HCT116 (cell line): ENCODE results near the gene ACER1. TPM values are rescaled to one million over a fixed set of nuclear protein-coding genes. Genes with fewer than 3 reads are reported as not detected.

Source experiments
- ATAC-seq: fragments of 200-7000 bp; cut with Tn5 transposase; 2 replicates; pipeline ENCODE4 v1.9.1; 2020; ENCODE audit warnings: mild to moderate bottlenecking, moderate library complexity
- BruUV-seq: library from RNA; stranded (reverse); fragments of 400-500 nt; replicated peaks from 2 replicates; lab custom pipeline; 2021; lab: Mats Ljungman, UMichigan
- CTCF ChIA-PET: fragments of 300-600 bp; sonication (Branson Sonifier 250); formaldehyde crosslinking; loops from one replicate; lab custom pipeline; 2021; ENCODE audit warnings: antibody characterized with exemption; lab: Charles Lee
- POLR2A ChIA-PET: fragments of 300-600, 350-600 bp; sonication (Branson Sonifier 250); formaldehyde crosslinking; loops from one replicate; lab custom pipeline; 2021; ENCODE audit warnings: antibody characterized with exemption; lab: Charles Lee
- RAD21 ChIA-PET, 2 experiments: fragments of 300-600 bp; sonication (Branson Sonifier 250); formaldehyde crosslinking; loops; one replicate each; lab custom pipeline; 2023; ENCODE audit warnings: low total read pairs in 2 of 2; ENCODE audit not compliant: uncharacterized antibody in 2 of 2, unreplicated experiment in 2 of 2, low non-redundant PET in 1 of 2; lab: Charles Lee
- DNase-seq: peaks from one replicate; pipeline ENCODE4 v3.0.0-alpha.2; 2010; ENCODE audit warnings: low read depth, low spot score
- H2AFZ ChIP-seq: fragments of 200-600 bp; shearing (Covaris generic), sonication (generic); 2 replicates; pipeline ENCODE4 v1.6.1; 2017; ENCODE audit warnings: low read depth, mixed run types, mixed read lengths, antibody characterized with exemption, low read length; ENCODE audit not compliant: poor library complexity, severe bottlenecking
- H3K27ac ChIP-seq: 2 replicates; pipeline ENCODE4 v1.5.1; 2012; ENCODE audit warnings: low read depth, low read length
- H3K27me3 ChIP-seq: fragments of 200-600 bp; sonication (generic); 2 replicates; pipeline ENCODE4 v1.6.1; 2016; ENCODE audit warnings: mixed run types, low read length, mixed read lengths; ENCODE audit not compliant: insufficient read depth
- H3K36me3 ChIP-seq, 2 experiments: fragments of 200-500 bp in 1 of 2; fragments of 200-600 bp in 1 of 2; sonication (Bioruptor generic) in 1 of 2; sonication (generic) in 1 of 2; 2 replicates each; pipeline versions ENCODE4 v1.5.1 to v1.6.1; 2014 to 2016; ENCODE audit warnings: low read length in 2 of 2, inconsistent platforms in 1 of 2, mixed read lengths in 1 of 2, mixed run types in 1 of 2; ENCODE audit not compliant: insufficient read depth in 2 of 2, control insufficient read depth in 1 of 2
- H3K4me1 ChIP-seq, 2 experiments: fragments of 200-600 bp in 1 of 2; sonication (generic) in 1 of 2; 2 replicates each; pipeline versions ENCODE4 v1.5.1 to v1.6.1; 2012 to 2017; ENCODE audit warnings: low read length in 2 of 2, inconsistent platforms in 1 of 2, mild to moderate bottlenecking in 1 of 2, mixed read lengths in 1 of 2, mixed run types in 1 of 2, moderate library complexity in 1 of 2; ENCODE audit not compliant: insufficient read depth in 2 of 2, control insufficient read depth in 1 of 2
- H3K4me2 ChIP-seq: fragments of 200-600 bp; sonication (generic); 2 replicates; pipeline ENCODE4 v1.6.1; 2017; ENCODE audit warnings: mixed run types, low read length, mixed read lengths
- H3K4me3 ChIP-seq, 2 experiments: fragments of 200-600 bp in 1 of 2; sonication (generic) in 1 of 2; replicated peaks in 1 of 2; 2 replicates each; pipeline ENCODE4 v1.5.1; 2011 to 2016; ENCODE audit warnings: low read length in 2 of 2, control low read depth in 1 of 2, low read depth in 1 of 2, mild to moderate bottlenecking in 1 of 2, mixed read lengths in 1 of 2, mixed run types in 1 of 2
- H3K79me2 ChIP-seq: fragments of 200-600 bp; sonication (generic); 2 replicates; pipeline ENCODE4 v1.6.1; 2017; ENCODE audit warnings: mild to moderate bottlenecking, mixed run types, low read length, moderate library complexity, mixed read lengths; ENCODE audit not compliant: insufficient read depth
- H3K9ac ChIP-seq: fragments of 200-600 bp; sonication (generic); 2 replicates; pipeline ENCODE4 v1.6.1; 2016; ENCODE audit warnings: low read length, mixed read lengths
- H3K9me2 ChIP-seq: fragments of 200-600 bp; sonication (generic), shearing (Covaris generic); 2 replicates; pipeline ENCODE4 v1.6.1; 2017; ENCODE audit warnings: mixed run types, mild to moderate bottlenecking, moderate library complexity; ENCODE audit not compliant: insufficient read depth
- H3K9me3 ChIP-seq, 2 experiments: fragments of 200-500 bp in 1 of 2; fragments of 200-600 bp in 1 of 2; sonication (Bioruptor generic) in 1 of 2; sonication (generic) in 1 of 2; 2 replicates each; pipeline ENCODE4 v1.6.1; 2014 to 2017; ENCODE audit warnings: low read length in 2 of 2, mixed read lengths in 2 of 2, inconsistent platforms in 1 of 2, low read depth in 1 of 2, mild to moderate bottlenecking in 1 of 2, mixed run types in 1 of 2, moderate library complexity in 1 of 2; ENCODE audit not compliant: control insufficient read depth in 1 of 2, insufficient read depth in 1 of 2
- H4K20me1 ChIP-seq: fragments of 200-600 bp; sonication (generic), shearing (Covaris generic); 2 replicates; pipeline ENCODE4 v1.6.1; 2017; ENCODE audit warnings: mixed run types, mild to moderate bottlenecking, moderate library complexity; ENCODE audit not compliant: insufficient read depth
- ATF3 ChIP-seq: IDR thresholded peaks from 2 replicates; pipeline ENCODE4 v1.6.1; 2012
- CEBPB ChIP-seq: IDR thresholded peaks from 2 replicates; pipeline ENCODE4 v1.6.1; 2012; ENCODE audit warnings: low read depth
- CTCF ChIP-seq, 3 experiments: fragments of 200-600 bp in 1 of 3; sonication (generic) in 1 of 3; IDR thresholded peaks in 2 of 3; conservative IDR thresholded peaks in 1 of 3; 2 replicates each; pipeline ENCODE4 v1.5.1; 2012 to 2017; ENCODE audit warnings: low read depth in 2 of 3, low read length in 2 of 3, antibody characterized with exemption in 1 of 3, borderline replicate concordance in 1 of 3, control low read depth in 1 of 3, mild to moderate bottlenecking in 1 of 3, mixed read lengths in 1 of 3, mixed run types in 1 of 3, moderate library complexity in 1 of 3; ENCODE audit not compliant: insufficient read depth in 1 of 3
- ELF1 ChIP-seq: IDR thresholded peaks from 2 replicates; pipeline ENCODE4 v1.6.1; 2012; ENCODE audit warnings: low read depth, borderline replicate concordance
- FOSL1 ChIP-seq: IDR thresholded peaks from 2 replicates; pipeline ENCODE4 v1.6.1; 2012; ENCODE audit warnings: low read depth
- RAD21 ChIP-seq: IDR thresholded peaks from 2 replicates; pipeline ENCODE4 v1.6.1; 2012; ENCODE audit warnings: low read depth, mild to moderate bottlenecking
- REST ChIP-seq: IDR thresholded peaks from 2 replicates; pipeline ENCODE4 v1.6.1; 2012; ENCODE audit warnings: low read depth
- SP1 ChIP-seq: IDR thresholded peaks from 2 replicates; pipeline ENCODE4 v1.6.1; 2012; ENCODE audit warnings: low read depth
- TCF7L2 ChIP-seq: IDR thresholded peaks from 2 replicates; pipeline ENCODE4 v1.7.0; 2011; ENCODE audit warnings: borderline replicate concordance, inconsistent platforms; ENCODE audit not compliant: insufficient read depth, insufficient read length; ENCODE audit errors: extremely low read depth
- ZBTB33 ChIP-seq: IDR thresholded peaks from 2 replicates; pipeline ENCODE4 v1.6.1; 2011; ENCODE audit warnings: mild to moderate bottlenecking, low read length, moderate library complexity; ENCODE audit not compliant: insufficient replicate concordance; ENCODE audit errors: extremely low read depth
- intact Hi-C: fragments of 100-400 bp; cut with micrococcal nuclease; formaldehyde crosslinking; loops from 2 replicates; pipeline ENCODE4 v1.10.0; 2022
- total RNA-seq: library from RNA; stranded (reverse); gene quantifications from one replicate; pipeline ENCODE4 v1.2.1, GENCODE V29; 2021; ENCODE audit not compliant: unreplicated experiment

ACER1 gene
- total RNA-seq, 1 experiment from 2014 or later: not detected

- ATAC-seq (no peak), DNase-seq (no peak)
- H3K27me3 ChIP-seq: no peaks in the 10 kb centered on the region
- intact Hi-C loops: no loop called here
- H3K36me3 ChIP-seq: peaks cover 31 to 41% of the 10 kb centered on the region in 2 experiments; a peak in 3 of 4 replicates
- H3K9me3 ChIP-seq: no peaks in the 10 kb centered on the region
- H3K4me2 ChIP-seq: no peak overlapping the region
- H3K27ac ChIP-seq: no peak overlapping the region
- no peaks in the 10 kb centered on the region for H3K4me1 ChIP-seq
- BruUV-seq: no TSS peak
- no peak overlapping the region for H2AFZ ChIP-seq
- ChIA-PET POLR2A (interaction anchor here (0.9 kb wide), 1 partner anchor 10 kb away, joined by 3 read pairs; the partner anchor contains the start of gene GTF2F1), RAD21 (no interaction called here), CTCF (no interaction called here)
- peaks cover 5% of the 10 kb centered on the region; the same call in 1 of the 2 replicates for H3K79me2 ChIP-seq
- no peak for TF ChIP-seq CEBPB
- TF ChIP-seq CTCF (IDR thresholded peaks at IDR 0.05 in 2 of 3, conservative IDR thresholded peaks at IDR 0.05 in 1 of 3; ENCODE audit: borderline replicate concordance in 1 of 3, insufficient read depth in 1 of 3, low read depth in 2 of 3, low read length in 2 of 3): no peak
- TF ChIP-seq SP1: no peak
- no peak for TF ChIP-seq TCF7L2
- TF ChIP-seq RAD21: no peak
- TF ChIP-seq ATF3: no peak
- TF ChIP-seq REST: no peak
- no peak for TF ChIP-seq FOSL1
- no peak for TF ChIP-seq ZBTB33
- TF ChIP-seq ELF1: no peak
- H3K9ac ChIP-seq: no peak overlapping the region
- H3K9me2 ChIP-seq: no peaks in the 10 kb centered on the region
- no peaks in the 10 kb centered on the region for H4K20me1 ChIP-seq
- no peak overlapping the region for H3K4me3 ChIP-seq
Observed at GRCh38 chr19:6383188-6383587, 49.8 kb upstream of the ACER1 start.
